Measurements from ENCODE around the gene TASOR2. TPM values are rescaled to one million over a fixed set of nuclear protein-coding genes. Genes with fewer than 3 reads are reported as not detected.

Gene TASOR2
- total RNA-seq, 1 donor from 2014 or later: 38.8 TPM

DNA sequence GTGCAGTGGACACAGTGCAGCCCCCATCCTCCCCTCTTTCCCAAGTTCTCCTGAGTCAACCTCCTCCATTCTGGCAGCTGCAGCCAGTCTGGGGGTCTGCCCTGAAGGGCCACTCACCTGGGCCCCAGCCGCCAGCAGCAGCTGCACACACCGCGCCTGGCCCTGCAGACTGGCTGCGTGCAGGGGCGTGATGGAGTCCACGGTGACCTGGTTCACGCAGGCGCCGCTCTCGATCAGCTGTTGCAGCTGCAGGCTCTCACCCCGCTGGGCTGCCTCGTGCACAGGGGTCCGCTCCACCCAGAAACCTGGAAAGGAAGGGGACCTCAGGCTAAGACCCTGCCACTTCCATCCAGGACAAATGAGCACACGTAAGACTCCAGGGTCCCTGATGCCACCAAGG is 31.9 kb upstream of the TASOR2 start:
- intact Hi-C loops (cut with DNase I): no loop called here
- DNase-seq (ENCODE audit: low spot score): no peak

DNA sequence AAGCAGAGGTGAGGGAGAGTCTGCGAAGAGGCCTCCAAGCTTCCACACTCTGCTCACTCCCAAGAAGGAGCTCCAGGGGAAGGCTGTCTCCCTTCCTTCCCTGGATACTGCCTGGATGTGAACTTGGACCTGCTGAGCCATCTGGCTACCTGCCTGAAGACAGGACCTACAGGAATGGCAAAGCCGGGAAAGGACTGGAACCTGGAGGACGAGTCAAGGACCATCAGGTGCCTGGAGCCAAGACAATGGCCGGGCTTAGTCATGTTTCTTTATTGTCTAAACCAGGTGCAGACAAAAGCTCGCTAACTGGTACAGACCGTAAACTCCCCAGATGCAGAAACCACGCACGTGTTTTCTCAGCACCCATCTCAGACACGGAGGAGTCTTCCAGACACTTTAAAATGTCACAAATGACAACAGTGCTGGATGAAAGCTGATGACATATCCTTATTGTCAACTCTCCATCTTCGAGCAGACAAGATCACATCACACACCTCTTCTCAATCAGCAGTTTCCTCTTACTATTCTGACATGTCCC is 30.4 kb upstream of the TASOR2 start:
- peak; percentile 35 for DNase-seq (ENCODE audit: low spot score)
- intact Hi-C loops (cut with DNase I): no loop called here

DNA sequence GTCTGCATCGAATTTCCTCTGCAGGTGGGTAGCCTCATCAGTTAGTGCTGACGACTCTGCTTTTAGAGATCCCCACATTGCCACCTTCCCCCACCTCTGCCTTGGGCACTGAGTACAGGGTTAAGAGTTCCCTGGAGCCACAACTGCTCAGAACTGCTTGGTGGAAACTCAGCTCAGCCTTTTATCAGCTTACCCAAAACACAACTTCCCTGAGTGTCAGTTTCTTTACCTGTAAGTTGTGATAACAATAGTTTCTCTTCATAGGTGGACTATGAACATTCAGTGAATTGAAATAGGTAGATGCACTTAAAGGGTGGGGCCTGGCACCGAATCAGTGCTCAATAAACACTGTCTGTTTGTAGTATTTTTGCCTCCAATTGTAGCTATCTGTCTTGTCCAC is 29.5 kb upstream of the TASOR2 start:
- intact Hi-C loops (cut with DNase I): no loop called here
- peak; percentile 61 for DNase-seq (ENCODE audit: low spot score)

DNA sequence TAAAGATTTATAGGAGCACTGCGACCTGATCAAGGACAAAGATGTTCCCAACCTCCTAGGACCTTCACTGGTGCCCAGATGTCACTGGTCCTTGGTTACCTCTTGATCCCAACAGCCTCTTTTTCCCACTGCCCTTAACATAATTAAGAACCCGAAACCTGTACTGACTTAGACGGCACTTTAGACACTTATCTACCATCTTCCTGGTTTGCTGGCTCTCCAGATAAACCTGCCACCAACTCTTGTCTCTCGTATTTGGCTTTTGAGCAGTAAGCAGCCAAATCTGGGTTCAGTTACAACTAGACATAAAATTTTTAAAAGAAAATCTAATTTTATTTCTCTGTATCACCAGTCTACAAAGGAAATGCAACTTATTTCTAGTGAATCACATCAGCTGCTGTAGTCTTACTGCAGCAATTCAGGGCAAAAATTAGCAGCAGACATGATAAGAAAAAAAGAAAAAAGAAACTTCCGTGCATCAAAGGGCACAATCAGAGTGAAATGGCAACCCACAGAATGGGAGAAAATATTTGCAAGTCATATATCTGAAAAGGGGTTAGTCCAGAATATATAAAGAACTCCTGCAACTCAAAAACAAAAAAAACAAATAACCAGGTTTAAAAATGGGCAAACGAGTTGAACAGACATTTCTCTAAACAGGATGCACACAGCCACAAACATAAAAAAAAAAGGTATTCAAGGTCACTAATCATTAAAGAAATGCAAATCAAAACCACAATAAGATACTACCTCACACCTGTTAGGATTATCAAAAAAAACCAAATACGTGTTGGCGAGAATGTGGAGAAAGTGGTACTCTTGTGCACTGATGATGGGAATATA is 27.7 kb upstream of the TASOR2 start:
- intact Hi-C loops (cut with DNase I): no loop called here
- DNase-seq (ENCODE audit: low spot score): no peak

DNA sequence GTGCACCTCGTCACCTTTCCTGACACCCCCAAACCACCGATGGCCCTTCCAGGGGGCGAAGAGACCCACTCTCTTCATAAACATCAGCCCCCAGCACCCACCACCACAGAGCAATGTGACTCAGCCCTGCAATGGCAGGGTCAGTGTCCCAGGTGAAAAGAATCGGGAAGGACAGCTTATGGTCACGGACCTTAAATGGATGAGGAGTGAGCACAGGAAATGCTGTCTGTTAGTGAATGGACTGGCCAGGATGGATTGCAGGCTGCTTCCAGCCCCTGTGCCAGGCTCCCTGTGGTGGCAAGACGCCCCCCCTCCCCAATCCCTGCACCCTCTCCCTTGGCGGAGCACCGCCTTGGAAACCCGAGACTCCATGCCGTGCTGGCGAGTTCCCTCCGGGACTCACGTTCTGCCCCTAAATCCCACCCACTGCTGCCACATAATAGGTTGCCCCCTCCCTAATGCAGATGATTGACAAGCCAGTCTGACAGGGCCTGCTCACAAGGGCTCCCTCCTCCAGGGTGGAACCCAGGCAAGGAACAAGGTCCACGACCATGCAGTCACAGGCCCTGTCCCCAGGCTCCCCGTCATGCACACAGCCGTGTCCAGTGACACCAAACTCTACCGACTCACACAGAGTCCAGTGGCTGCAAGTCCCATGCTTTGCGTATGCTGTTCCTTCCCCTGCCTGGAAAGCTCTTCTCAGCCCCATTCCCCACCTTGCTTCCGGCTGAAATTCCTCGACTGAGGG is 25.6 kb upstream of the TASOR2 start:
- no peak for DNase-seq (ENCODE audit: low spot score)
- intact Hi-C loops (cut with DNase I): no loop called here

DNA sequence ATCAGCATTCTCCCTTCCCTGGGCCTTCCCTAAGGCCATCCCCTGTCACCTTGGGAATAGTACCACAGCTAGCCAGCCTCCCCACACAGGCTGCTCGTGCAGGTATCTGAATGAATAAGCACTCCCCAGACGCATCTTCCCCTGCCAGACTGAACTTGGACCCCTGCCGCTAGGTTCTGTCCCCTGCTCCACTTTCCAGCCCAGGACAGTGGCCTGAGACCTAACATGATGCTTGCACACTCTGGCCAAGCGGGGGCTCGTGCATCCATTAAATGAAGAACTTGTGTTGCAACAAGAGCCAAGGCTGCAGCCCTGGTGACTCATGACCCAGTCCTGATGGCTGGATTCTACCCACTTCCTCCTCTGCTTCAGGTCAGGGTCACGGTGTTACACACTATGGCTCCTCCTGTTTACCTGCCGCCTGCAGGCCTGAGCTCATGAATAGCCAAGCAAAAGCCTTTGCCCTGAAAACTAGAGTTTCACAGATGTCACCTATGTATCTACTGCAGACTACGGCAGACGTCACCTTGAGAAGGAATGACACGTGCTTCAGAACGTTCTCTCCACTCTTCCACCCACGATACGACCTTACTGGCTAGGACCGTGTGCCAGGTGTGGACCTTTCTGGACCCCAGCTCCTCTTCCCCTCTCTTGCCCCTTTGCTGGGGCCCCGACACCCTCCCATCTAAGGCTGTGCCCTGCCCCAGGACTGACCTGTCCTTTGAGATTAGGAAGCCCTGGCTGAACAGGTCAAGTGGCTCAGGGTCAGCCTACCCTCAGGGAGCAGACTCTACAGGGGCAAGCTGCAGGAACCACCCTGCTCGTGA is 24.7 kb upstream of the TASOR2 start:
- intact Hi-C loops (cut with DNase I): no loop called here

DNA sequence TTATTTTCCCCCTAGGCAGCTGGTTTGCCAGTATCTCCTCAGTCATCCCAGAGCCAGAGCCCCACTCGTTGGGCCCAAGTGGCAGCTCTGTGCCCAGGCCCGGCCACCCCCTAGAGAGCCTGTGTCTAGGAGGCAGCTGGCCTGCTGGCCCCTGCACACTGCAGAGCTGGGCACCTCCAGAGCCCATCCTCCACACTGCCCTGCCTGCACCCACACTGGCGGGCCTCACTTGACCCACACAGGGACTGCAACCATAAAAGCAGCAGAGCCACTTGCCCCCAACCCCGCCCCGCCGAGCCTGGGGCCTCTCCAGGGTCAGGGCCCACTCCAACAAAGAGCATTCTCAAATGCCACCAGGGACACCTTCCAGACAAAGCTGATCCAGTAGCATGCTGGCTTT is 23.6 kb upstream of the TASOR2 start:
- DNase-seq (ENCODE audit: low spot score): no peak
- intact Hi-C loops (cut with DNase I): no loop called here

More for the DNA sequence above, 24.7 kb upstream of the TASOR2 start:
- no peak for DNase-seq (ENCODE audit: low spot score)

DNA sequence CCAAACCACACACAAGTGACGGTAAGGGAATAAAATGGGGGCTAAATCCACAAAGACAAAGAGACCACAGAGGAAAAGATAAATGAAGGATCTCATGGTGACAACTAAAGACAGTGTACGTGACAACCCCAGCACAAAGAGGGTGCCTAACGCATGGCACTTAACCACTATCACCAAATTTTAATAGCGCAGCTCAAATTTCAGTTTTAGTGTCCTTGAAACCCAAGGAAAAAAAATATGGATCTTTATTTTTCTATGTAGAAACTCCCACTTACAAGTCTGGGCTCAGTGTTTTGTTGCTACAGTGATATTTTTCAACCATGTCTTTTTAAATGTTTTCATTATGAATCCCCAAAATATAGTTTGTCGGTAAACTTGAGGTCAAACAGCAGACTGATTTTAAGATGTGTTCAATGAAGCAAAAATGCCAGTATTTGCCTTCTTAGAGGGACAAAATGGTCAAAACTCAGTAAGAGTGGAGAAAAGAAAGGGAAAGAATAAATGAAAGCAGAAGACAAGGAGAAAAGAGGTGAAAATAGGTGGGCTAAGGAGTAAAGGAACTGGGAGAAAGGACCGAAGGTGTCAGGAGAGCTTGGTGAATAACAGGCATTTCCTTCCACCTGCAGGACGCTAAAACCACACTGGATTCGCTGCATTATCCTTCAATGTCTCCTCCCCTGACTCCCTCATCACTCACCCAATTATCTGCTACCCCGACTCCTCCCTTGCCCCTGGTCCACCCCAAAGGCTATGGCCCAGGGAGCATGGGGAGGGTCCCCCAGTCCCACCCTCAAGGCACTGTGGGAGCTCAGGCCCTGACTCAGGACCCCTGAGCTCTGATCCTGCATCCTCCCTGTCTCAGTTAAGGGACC is 21.7 kb upstream of the TASOR2 start:
- intact Hi-C loops (cut with DNase I): no loop called here
- DNase-seq (ENCODE audit: low spot score): no peak

DNA sequence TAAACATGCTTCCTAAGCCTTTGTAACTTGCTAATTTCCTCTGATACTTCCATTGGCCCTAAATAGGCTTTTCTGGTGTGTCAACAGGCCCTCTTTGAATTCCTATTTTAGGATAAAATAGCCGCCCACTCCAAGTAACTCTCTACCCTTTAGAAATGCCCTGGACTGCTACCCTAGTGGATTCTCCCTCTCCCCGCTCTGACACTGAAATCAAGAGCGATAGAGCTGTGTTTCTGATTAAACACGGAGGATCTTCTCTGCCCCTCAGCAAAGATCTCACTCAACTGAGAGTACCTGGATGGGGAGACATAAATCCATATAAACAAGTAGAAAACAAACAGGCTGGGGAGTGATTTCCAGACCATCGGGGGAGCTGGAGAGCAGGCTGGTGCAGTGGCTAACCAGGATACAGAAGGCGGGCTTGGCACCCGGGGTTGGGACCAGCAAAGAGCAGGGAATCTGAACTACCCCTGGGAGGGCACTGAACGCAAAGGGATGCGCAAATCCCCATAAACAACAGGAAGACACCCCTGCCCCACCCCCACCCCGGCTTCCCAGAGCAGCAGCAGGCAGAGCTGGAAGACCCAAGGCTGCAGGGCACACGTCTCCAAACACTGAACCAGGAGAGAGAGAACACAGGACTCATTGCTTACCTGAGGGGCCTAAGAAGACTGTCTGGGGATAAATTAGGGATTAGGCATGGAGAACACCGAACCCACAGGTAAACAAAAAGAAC is 20.8 kb upstream of the TASOR2 start:
- intact Hi-C loops (cut with DNase I): no loop called here
- no peak for DNase-seq (ENCODE audit: low spot score)

DNA sequence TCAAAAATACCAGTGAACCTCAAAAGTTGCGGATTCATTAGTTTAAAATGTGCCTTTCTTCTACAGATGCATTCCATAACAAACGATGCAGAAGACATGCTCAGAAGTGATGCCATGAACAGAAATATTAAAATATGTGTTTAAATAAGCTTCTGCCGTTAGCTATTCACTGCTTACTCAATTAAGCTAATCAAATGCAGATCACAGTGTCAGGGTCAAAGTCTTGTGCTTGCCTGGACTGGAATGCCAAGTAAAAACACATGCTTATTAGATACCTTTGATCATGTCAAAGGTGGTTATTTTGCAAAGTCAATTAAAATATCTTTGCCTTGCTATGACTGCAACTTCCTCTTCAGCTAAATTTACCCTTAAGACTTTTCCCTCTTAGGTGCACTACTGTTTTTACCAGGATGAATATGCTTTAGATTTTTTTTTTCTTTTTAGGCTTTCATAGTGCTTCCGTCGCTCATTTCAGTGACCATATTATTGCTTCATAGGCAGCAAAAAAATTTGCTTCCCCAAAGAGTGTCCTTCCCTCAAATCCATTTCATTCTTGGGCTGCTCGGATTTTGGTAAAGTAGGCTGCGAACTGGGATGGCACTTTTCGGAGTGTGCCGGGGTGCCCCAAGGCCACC is 19.1 kb upstream of the TASOR2 start:
- intact Hi-C loops (cut with DNase I): no loop called here
- DNase-seq (ENCODE audit: low spot score): no peak

DNA sequence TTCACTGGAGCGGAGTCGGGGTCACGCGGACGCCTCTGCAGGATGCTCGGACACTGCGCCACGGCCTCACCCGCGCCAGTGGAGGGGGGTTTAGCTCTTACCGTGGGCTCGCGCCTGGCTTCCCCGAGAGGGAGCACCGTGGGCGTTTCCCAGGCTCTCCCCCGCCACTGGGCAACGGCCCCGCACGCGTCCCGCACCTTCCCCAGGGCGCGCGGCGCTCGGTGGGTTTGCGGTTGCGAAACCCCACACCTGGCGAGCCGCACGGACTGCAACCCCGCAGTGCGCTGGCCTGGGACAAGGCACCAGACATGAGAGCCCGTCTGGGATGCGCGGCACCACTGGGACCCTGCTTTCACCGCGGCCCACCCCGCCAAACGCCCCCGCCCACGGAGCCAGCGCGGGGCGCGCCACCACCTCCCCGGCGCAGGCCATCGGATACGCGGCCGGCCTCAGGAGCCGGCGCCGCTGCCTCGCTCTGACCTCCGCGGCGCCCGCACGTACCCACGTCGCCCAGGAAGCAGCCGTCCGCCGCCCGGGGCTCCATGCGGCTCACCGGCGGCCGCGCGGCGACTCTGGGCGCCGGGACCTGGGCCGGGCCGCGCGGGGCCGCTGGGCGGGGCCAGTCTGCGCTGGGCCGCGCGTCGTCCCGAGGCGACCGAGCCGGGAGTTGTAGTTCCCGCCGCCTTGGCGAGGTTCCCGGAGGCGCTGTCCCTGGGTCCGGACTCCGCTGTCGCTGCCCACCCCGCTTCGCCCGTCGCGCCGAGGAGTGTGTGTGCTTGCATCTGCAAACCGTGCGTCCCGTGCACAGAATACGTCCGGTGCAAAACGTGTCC is 18.4 kb upstream of the TASOR2 start, which contains the start of gene ASB13:
TSS of gene ASB13 (minus strand) at position 588 of the 833 bp plus-strand sequence. CDS start at position 544, 44 bp downstream.
- peak; percentile 85 for DNase-seq (ENCODE audit: low spot score)
- intact Hi-C loops (cut with DNase I): no loop called here

DNA sequence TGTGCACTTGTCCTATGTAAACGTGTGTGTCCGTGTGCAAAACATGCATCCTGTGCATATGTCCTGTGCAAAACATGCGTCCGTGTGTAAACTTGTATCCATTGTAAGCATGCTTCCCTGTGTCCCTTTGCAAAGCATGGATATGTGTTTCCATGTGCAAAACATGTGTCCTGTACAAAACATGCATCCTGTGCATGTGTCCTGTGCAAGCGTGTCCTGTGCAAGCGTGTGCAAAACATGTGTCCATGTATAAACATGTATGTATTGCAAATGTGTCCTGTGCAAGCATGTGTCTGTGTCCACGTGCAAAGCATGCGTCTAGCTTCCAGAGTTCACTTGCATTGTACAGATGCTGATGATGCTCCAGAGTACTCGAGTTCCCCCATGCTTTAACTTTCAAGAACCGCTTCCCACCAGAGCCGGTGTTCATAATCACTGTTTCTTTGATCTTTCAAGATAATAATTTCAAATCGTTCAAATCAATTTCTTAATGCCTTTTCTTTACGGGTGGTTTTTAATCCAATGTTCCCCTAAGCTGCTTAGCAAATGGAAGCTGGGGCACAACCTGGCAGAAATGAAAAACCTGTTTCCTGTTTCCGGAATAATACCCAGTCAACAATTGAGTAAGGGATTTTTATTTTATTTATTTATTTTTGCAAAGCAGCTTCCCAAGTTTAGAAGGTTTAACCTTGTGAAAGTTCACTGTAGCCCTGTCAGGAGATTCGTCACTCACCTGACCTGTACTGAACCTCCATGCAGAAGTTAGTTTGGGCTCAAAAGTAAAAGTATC is 17.6 kb upstream of the TASOR2 start:
- intact Hi-C loops (cut with DNase I): no loop called here

DNA sequence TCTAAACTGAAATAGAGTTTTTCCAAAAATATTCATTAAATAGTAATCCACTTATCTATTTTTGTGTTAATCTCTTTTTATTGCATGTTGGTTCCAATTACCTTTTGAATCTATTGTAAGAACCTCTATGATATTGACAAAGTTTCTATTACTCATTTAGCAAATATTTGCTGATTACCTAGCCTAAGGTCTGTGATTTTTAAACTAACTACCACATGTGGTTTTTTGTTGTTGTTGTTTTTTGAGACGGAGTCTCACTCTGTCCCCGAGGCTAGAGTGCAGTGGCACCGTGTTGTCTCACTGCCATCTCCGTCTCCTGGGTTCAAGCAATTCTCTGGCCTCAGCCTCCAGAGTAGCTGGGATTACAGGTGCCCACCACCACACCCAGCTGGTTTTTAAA is 16.2 kb upstream of the TASOR2 start:
- no peak for DNase-seq (ENCODE audit: low spot score)
- intact Hi-C loops (cut with DNase I): no loop called here

More for the DNA sequence above, 17.6 kb upstream of the TASOR2 start:
- DNase-seq (ENCODE audit: low spot score): no peak

DNA sequence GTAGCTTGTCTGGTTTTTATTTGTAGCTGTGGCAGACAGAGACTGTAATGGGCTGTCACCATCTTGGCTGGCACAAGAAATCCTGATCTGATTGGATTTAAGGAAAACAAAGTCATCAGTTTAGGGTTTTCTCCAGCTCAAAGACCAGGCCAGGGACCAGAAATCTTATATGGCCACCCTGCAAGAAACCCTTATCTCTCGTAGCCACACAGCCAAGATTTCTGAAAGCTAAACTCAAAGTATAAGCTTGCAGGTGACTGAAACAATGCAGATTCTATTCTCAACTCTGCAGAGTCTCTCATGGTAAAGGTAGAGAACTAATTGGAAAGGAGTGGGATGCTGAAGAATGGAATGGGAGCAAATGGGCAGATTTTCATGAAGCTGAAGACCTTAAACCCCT is 15.0 kb upstream of the TASOR2 start:
- no peak for DNase-seq (ENCODE audit: low spot score)
- intact Hi-C loops (cut with DNase I): no loop called here

DNA sequence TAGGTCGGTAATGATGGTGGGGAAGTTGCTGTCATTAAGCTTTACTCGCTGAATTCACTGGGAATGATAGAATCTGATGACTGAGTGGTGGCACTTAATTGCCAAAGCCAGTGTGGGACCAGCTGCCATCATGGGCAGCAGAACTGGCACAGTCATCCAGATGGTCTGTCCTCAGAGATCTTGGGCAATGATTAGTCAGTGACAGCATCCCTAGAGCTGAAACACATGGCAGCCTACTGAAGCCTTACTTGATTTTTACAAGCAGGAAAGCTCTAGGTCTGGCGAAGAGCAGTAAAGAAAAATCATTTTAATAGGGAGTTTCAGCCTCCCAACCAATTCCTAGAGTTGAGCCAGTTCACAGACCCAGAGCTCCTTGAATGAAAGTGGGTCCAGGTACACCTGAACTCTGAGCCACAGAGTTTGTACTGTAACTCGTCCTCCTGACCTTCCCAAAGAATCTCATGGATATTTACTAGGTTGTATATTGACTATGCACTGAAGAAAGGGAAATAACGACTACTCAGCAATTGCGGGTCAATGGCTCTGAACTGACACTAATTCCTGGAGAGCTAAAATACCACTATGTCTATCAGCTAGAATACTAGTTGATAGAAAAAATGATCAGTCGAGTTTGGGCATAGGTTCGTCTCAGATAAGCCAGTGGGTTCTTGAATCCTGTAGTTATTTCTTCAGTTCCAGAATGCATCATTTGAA is 13.8 kb upstream of the TASOR2 start:
- intact Hi-C loops (cut with DNase I): no loop called here
- no peak for DNase-seq (ENCODE audit: low spot score)
